CD14-positive monocyte (primary cell): ENCODE data around the gene ARHGDIA. TPM values are rescaled to one million over a fixed set of nuclear protein-coding genes. Genes with fewer than 3 reads are reported as not detected.

Experiments used
- DNase-seq, 3 donors: peaks; one replicate each; pipeline ENCODE4 v3.0.0-alpha.2; 2011 to 2022
- H2AFZ ChIP-seq: 2 replicates; pipeline ENCODE4 v1.6.0; 2012; ENCODE audit warnings: mild to moderate bottlenecking, low read depth, low read length, inconsistent platforms; ENCODE audit not compliant: insufficient read depth, poor library complexity, severe bottlenecking
- H3K27ac ChIP-seq, 2 donors: 1 replicate in 1 of 2; 2 replicates in 1 of 2; pipeline ENCODE4 v1.5.1; 2012 to 2013; ENCODE audit warnings: low read length in 2 of 2, control low read depth in 1 of 2, inconsistent platforms in 1 of 2, low read depth in 1 of 2, mild to moderate bottlenecking in 1 of 2
- H3K27me3 ChIP-seq, 2 donors: one replicate each; pipeline versions ENCODE4 v1.6.0 to v1.6.1; 2011 to 2013; ENCODE audit warnings: low read length in 2 of 2; ENCODE audit not compliant: control insufficient read depth in 2 of 2, insufficient read depth in 2 of 2
- H3K36me3 ChIP-seq, 2 donors: replicated peaks in 1 of 2; 1 replicate in 1 of 2; 2 replicates in 1 of 2; pipeline versions ENCODE4 v1.5.1 to v1.6.1; 2012 to 2013; ENCODE audit warnings: low read length in 2 of 2, control low read depth in 1 of 2, inconsistent platforms in 1 of 2, mild to moderate bottlenecking in 1 of 2; ENCODE audit not compliant: insufficient read depth in 2 of 2, control insufficient read depth in 1 of 2
- H3K4me1 ChIP-seq, 2 donors: 1 replicate in 1 of 2; 2 replicates in 1 of 2; pipeline versions ENCODE4 v1.5.1 to v1.6.1; 2012 to 2013; ENCODE audit warnings: low read length in 2 of 2, control low read depth in 1 of 2, inconsistent platforms in 1 of 2, mild to moderate bottlenecking in 1 of 2, moderate library complexity in 1 of 2; ENCODE audit not compliant: insufficient read depth in 2 of 2, control insufficient read depth in 1 of 2
- H3K4me2 ChIP-seq: replicated peaks from 2 replicates; pipeline ENCODE3; 2012; ENCODE audit warnings: low read length, moderate library complexity, mild to moderate bottlenecking; ENCODE audit not compliant: poor library complexity, severe bottlenecking; ENCODE audit errors: extremely low read depth
- H3K4me3 ChIP-seq, 3 experiments: fragments of 200-600 bp in 1 of 3; sonication (generic) in 1 of 3; replicated peaks in 1 of 3; 1 replicate in 2 of 3; 2 replicates in 1 of 3; pipeline ENCODE4 v1.5.1; 2011 to 2013; ENCODE audit warnings: low read length in 3 of 3, mild to moderate bottlenecking in 3 of 3, control low read depth in 2 of 3, low read depth in 2 of 3, inconsistent platforms in 1 of 3, moderate library complexity in 1 of 3
- H3K79me2 ChIP-seq: 2 replicates; pipeline ENCODE4 v1.6.0; 2012; ENCODE audit warnings: mild to moderate bottlenecking, control low read depth, inconsistent platforms, low read length, moderate library complexity; ENCODE audit not compliant: insufficient read depth
- H3K9ac ChIP-seq: 2 replicates; pipeline ENCODE4 v1.6.0; 2017; ENCODE audit warnings: low read length, mild to moderate bottlenecking; ENCODE audit not compliant: insufficient read depth, poor library complexity, severe bottlenecking
- H3K9me3 ChIP-seq, 2 donors: replicated peaks in 1 of 2; 1 replicate in 1 of 2; 2 replicates in 1 of 2; pipeline versions ENCODE4 v1.5.1 to v1.6.1; 2012 to 2013; ENCODE audit warnings: low read length in 2 of 2, control low read depth in 1 of 2; ENCODE audit not compliant: control insufficient read depth in 1 of 2, insufficient read depth in 1 of 2
- H4K20me1 ChIP-seq: 2 replicates; pipeline ENCODE4 v1.6.0; 2012; ENCODE audit warnings: mild to moderate bottlenecking, low read length, control low read depth, moderate library complexity; ENCODE audit not compliant: insufficient read depth
- H3K27ac Mint-ChIP-seq, 7 donors: one replicate each; pipeline ENCODE4 v1.8.0; 2020; ENCODE audit warnings: mild to moderate bottlenecking in 7 of 7, mixed read lengths in 7 of 7, moderate library complexity in 6 of 7, inconsistent platforms in 2 of 7
- H3K27me3 Mint-ChIP-seq, 3 donors: one replicate each; pipeline ENCODE4 v1.8.0; 2021 to 2022; ENCODE audit warnings: low read depth in 3 of 3, mild to moderate bottlenecking in 3 of 3, mixed read lengths in 3 of 3, moderate library complexity in 3 of 3, inconsistent platforms in 1 of 3
- H3K36me3 Mint-ChIP-seq, 2 donors: one replicate each; pipeline ENCODE4 v1.8.0; 2020; ENCODE audit warnings: mixed read lengths in 2 of 2, inconsistent platforms in 1 of 2, mild to moderate bottlenecking in 1 of 2
- H3K4me1 Mint-ChIP-seq: one replicate; pipeline ENCODE4 v1.8.0; 2020; ENCODE audit warnings: mild to moderate bottlenecking, mixed read lengths
- H3K4me3 Mint-ChIP-seq, 2 donors: one replicate each; pipeline ENCODE4 v1.8.0; 2020; ENCODE audit warnings: mild to moderate bottlenecking in 2 of 2, mixed read lengths in 2 of 2, moderate library complexity in 1 of 2
- H3K9me3 Mint-ChIP-seq, 7 donors: one replicate each; pipeline ENCODE4 v1.8.0; 2020 to 2022; ENCODE audit warnings: mixed read lengths in 7 of 7, mild to moderate bottlenecking in 6 of 7, moderate library complexity in 6 of 7, inconsistent platforms in 2 of 7
- WGBS: methylation state at CpG from one replicate; pipeline ENCODE4 v1.1.5; 2013; ENCODE audit warnings: missing lambda C conversion rate; ENCODE audit not compliant: insufficient coverage; 5-methylcytosine and 5-hydroxymethylcytosine counted together
- intact Hi-C, 2 donors: fragments of 100-400 bp; cut with micrococcal nuclease; formaldehyde crosslinking; loops; one replicate each; pipeline versions ENCODE4 v1.15.0 to v1.15.1; 2023
- polyA plus RNA-seq, 3 donors: library from polyadenylated mRNA; depleted of rRNA in 1 of 3; unstranded in 2 of 3; stranded (reverse) in 1 of 3; fragments of 300-500 nt in 2 of 3; fragments of >200 nt in 1 of 3; fragmentation: Illumina TruSeq in 2 of 3; gene quantifications; 1 replicate in 2 of 3; 2 replicates in 1 of 3; pipeline ENCODE4 v1.2.3, GENCODE V29; 2012 to 2021
- TF ChIP-seq, protein P1 (sequence below): fragments of 200-600 bp; IDR thresholded peaks from one replicate; pipeline ENCODE4 v1.8.0; 2022; ENCODE audit warnings: antibody characterized with exemption, mild to moderate bottlenecking

The ARHGDIA gene
- polyA plus RNA-seq, 3 donors: 86.3 to 477 (median 97.2) TPM

DNA sequence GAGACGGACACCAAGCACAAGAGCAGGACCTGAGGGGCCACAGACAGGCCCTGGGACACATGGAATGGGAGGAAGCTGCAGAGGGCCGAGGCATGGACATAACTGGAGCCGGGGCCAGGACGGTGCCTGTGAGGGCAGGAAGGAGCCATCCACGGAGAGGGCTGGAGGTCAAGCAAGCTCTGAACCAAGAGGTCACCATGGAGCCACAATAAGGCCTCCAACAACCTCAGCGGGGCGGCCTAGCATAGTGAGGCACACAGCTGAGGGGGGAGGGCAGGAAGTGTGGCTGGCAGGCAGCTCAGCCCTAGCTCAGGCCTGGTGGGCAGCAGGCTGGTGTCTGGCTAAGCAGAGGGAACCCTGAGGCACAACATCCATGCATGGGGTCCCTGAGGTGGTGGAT, 42.5 kb downstream of the ARHGDIA start:
- TF ChIP-seq, protein P1, sequence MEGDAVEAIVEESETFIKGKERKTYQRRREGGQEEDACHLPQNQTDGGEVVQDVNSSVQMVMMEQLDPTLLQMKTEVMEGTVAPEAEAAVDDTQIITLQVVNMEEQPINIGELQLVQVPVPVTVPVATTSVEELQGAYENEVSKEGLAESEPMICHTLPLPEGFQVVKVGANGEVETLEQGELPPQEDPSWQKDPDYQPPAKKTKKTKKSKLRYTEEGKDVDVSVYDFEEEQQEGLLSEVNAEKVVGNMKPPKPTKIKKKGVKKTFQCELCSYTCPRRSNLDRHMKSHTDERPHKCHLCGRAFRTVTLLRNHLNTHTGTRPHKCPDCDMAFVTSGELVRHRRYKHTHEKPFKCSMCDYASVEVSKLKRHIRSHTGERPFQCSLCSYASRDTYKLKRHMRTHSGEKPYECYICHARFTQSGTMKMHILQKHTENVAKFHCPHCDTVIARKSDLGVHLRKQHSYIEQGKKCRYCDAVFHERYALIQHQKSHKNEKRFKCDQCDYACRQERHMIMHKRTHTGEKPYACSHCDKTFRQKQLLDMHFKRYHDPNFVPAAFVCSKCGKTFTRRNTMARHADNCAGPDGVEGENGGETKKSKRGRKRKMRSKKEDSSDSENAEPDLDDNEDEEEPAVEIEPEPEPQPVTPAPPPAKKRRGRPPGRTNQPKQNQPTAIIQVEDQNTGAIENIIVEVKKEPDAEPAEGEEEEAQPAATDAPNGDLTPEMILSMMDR: no peak
- Mint-ChIP-seq H3K27ac (peak overlapping the region in 2 of 7 donors; percentile 15 to 70), H3K27me3 (peaks cover 0 to 1% (median 0%) of the 10 kb centered on the region in 3 donors), H3K4me3 (no peak overlapping the region), H3K36me3 (peaks cover 10 to 14% of the 10 kb centered on the region in 2 donors), H3K9me3 (peaks cover 0 to under 1% (median 0%) of the 10 kb centered on the region in 7 donors), H3K4me1 (peaks cover 20% of the 10 kb centered on the region)
- Histone ChIP-seq H3K4me3 (no peak overlapping the region), H3K9me3 (no peaks in the 10 kb centered on the region), H3K27ac (no peak overlapping the region), H4K20me1 (peaks cover 14% of the 10 kb centered on the region), H3K79me2 (peaks cover 53% of the 10 kb centered on the region), H3K27me3 (no peaks in the 10 kb centered on the region), H3K4me2 (no peak overlapping the region), H3K9ac (peak overlapping the region; percentile 9), H3K4me1 (peaks cover 21 to 24% of the 10 kb centered on the region in 2 donors), H3K36me3 (peaks cover 3 to 4% of the 10 kb centered on the region in 2 donors), H2AFZ (no peak overlapping the region)
- intact Hi-C loops: no loop called here
- DNase-seq: no peak
- 80% methylated on average over 7 of the region's 7 CpGs for WGBS

DNA sequence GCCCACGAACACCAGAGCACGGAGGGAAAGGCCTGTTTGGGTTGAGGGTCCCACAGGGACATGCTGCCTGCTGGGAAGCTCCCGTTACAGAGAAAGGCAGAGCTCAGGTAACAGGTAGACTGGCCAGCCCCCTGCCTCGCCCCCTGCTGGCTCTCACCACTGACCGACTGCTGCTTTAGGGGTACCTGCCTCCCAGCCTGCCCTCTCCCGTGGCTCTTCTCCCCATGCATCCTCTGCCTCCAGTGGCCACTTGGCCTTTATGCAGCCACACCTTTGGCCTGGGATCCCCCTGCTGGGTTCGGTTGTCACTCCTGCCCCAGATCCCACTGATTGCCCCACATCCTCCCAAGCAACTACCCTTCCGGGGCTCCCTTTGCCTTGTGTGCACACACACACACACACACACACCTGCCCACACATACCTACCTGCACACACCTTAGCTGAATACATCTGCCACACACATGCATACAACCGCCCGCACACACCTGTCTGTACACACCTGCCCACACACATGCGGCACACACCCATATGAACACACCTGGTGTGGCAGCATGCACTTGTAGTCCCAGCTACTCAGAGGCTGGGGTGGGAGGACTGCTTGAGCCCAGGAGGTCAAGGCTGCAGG, 45.2 kb downstream of the ARHGDIA start:
- H3K36me3 Mint-ChIP-seq: peaks cover 17 to 19% of the 10 kb centered on the region in 2 donors
- no peaks in the 10 kb centered on the region for H3K27me3 Mint-ChIP-seq
- Histone ChIP-seq H3K9ac (no peak overlapping the region), H3K4me2 (no peak overlapping the region), H4K20me1 (peaks cover 14% of the 10 kb centered on the region), H3K36me3 (peaks cover 11 to 14% of the 10 kb centered on the region in 2 donors), H3K79me2 (peaks cover 32% of the 10 kb centered on the region), H3K27ac (no peak overlapping the region), H3K27me3 (no peaks in the 10 kb centered on the region), H3K9me3 (no peaks in the 10 kb centered on the region), H3K4me3 (no peak overlapping the region), H2AFZ (no peak overlapping the region), H3K4me1 (peaks cover 4 to 11% of the 10 kb centered on the region in 2 donors)
- H3K27ac Mint-ChIP-seq: peak overlapping the region in 4 of 7 donors; percentile 23 to 59 (median 36)
- H3K4me3 Mint-ChIP-seq: no peak overlapping the region
- H3K9me3 Mint-ChIP-seq: no peaks in the 10 kb centered on the region
- no peak for DNase-seq
- intact Hi-C loops: no loop called here
- TF ChIP-seq, protein P1: no peak
- WGBS: 89% methylated on average over 8 of the region's 11 CpGs
- H3K4me1 Mint-ChIP-seq: peaks cover 8% of the 10 kb centered on the region
